ENCODE data around the gene DIP2B.
"Not testable (repeated sequence)": the region's sequence is repeated elsewhere in the genome, so short reads cannot be mapped to it uniquely, and the experiment has no call there.

Gene DIP2B

DNA sequence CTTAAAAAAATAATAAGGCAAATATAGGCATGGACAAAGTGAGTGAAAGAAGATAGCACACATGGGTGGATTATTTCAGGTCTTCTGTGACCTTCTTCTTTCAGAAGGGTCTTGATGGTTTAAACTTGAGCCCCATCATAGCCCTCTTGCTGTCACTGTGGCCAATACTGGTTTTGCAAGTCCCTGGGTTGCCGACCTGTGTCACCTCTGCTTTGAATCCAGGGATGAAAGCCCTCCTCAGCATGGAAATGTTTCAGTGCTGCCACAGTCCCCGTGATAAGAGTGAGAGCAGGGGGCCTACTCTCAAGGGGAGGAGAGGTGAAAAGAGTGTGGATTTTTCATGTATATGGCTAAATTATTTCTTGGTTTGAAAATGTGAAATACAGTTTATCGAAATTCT lies 228.9 kb downstream of the DIP2B start:
- no peak for DNase-seq (ENCODE audit: low spot score)

- peak; percentile 25 for DNase-seq (ENCODE audit: low spot score)
Measured at GRCh38 chr12:50734409-50735263, 229.9 kb downstream of the DIP2B start.

DNA sequence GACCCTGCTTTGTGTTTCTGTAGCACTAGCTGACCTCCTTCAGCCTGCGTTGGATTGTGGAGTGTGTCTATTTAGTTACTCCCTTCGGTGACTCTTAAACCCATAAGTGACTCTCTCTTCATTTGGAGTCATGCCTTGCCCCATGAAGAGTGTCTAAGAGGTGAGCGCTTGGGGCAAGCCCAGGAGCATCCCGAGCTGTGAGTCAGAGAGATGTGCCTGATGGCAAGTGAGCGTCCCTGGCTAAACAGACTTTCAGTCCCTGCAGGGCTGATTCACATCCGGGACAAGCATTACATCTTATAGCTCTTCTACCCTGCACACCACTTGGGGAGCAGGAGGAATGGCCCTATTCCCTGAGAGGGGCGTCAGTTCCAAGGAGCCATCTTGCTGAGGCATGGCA lies 234.8 kb downstream of the DIP2B start:
- no peak for DNase-seq (ENCODE audit: low spot score)

DNA sequence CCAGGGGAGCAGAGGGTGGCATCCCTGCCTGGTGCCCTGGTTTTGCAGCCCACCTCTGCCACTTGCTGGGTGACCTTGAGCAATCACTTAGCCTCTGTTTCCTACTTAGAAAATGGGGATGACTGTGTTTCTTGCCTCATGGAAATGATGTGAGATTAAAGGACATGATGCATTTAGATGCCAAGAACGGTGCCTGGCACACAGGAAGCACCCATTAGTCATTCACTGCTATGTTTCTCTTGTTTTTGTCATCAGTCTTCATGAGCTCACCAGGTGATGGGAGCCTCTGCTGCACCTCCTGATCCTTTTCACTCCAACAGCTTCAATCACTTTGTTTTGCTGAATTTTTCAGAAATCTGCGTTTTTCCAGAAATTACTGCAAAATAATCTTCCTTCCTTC lies 235.5 kb downstream of the DIP2B start:
- DNase-seq (ENCODE audit: low spot score): no peak

DNA sequence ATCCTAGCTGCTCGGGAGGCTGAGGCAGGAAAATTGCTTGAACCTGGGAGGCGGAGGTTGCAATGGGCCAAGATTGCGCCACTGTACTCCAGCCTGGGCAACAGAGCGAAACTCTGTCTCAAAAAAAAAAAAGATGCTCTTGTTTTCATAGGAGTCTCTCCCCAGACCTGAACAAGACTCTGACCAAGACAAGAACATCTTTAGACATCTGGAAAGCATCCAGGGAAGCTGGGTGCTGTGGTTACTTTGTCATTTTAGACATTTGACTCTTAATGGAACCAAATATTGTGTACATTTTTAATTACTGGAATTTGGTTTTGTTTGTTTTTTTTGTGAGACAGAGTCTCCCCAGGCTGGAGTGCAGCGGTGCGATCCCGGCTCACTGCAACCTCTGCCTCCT lies 238.0 kb downstream of the DIP2B start:
- no peak for DNase-seq (ENCODE audit: low spot score)

- no peak for DNase-seq (ENCODE audit: low spot score)
Measured at GRCh38 chr12:50745861-50746260, 241.1 kb downstream of the DIP2B start.

DNA sequence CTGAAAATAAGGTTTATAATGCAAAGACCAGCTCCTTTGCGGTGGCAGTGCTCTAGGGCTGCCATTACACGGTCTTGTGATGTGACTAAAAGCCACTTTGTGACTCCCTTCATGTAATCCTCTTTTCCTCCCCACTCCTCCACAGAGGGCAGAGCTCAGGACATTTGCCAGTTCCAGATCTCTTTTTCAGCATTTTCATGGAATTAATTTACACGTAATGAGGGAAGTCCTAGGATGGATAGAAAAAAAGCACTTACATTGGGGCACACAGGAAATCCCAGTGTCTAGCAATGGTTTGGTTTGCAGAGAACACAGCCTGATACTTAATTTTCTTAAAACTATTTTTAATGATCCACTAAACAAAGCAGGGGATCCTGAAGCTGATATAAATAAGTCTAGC lies 241.6 kb downstream of the DIP2B start:
- DNase-seq (ENCODE audit: low spot score): no peak

DNA sequence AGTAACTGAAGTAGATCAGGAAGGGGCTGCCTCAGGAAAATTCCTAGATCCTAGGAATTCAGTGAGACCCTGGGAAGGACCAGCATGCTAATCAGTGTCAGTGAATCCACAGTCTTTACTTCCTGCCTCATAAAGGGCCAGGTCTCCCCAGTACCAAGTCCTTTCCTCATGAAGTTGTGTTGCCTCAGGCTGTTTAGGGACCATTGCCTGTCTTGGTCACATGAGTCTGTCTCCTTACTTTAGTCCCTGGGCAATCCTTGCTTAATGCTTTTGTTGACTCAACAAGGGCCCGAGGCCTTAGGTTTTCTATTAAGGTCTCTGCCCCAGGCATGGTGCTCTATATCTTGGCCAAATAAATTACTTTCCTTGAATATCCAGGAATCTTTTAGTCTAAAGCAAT lies 243.0 kb downstream of the DIP2B start:
- no peak for DNase-seq (ENCODE audit: low spot score)

- DNase-seq (ENCODE audit: low spot score): no peak
Measured at GRCh38 chr12:50749459-50749882, 244.7 kb downstream of the DIP2B start.

GRCh38 chr12:50750366-50750765 lies 245.6 kb downstream of the DIP2B start:
- no peak for DNase-seq (ENCODE audit: low spot score)

DNA sequence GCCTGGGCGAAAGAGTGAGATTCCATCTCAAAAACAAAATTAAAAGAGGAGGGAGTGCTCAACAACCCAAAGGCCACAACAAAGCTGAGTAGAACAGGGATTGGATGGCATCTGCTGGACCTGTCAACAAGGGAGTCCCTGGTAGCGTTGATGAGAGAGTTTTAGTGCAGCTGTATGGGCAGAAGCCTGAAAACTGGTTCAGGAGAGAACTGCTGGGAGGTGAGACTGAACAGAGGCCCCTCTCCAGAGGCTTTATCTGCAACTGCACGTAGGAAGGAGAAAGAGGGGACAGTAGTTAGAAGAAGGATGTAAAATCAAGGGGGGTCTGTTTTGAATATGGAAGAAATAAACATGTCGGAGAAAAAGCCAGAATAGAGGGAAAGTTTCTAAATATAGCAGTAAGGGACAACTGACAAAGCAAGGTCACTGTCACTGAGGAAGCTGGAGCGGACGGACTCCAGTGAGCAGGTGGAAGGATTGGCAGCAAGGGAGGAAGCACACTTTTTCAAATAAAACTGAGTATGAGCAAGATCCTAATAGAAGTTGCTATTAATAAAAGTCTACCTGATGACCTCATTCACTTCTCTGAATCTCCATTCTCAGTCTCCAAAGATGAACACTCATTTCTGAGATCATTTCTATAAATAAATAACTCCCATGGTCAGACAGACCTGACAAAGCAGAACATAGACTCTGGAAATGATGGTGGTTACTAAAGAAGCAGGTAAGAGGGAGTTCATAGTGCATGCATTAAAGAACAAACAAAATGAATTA lies 247.3 kb downstream of the DIP2B start:
- no peak for DNase-seq (ENCODE audit: low spot score)

DNA sequence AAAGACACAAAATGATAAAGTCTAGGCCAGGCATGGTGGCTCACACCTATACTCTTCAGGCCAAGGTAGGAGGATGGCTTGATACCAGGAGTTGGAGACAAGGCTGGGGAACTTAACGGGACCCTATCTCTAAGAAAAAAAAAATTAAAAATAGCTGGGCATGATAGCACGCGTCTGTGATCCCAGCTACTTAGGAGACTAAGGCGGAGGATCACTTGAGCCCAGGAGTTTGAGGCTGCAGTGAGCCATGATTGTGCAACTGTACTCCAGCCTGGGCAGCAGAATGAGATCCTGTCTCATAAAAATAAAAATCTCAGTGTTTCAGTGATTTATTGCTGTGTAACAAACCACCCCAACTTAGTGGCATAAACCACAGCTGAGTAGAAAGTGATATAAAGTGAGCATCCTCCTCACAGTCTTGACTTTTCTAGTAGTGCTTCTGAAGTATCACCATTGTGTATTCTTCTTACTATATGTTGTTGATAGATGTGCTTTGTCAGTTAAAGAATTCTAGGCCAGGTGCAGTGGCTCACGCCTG lies 248.5 kb downstream of the DIP2B start:
- DNase-seq (ENCODE audit: low spot score): no peak

DNA sequence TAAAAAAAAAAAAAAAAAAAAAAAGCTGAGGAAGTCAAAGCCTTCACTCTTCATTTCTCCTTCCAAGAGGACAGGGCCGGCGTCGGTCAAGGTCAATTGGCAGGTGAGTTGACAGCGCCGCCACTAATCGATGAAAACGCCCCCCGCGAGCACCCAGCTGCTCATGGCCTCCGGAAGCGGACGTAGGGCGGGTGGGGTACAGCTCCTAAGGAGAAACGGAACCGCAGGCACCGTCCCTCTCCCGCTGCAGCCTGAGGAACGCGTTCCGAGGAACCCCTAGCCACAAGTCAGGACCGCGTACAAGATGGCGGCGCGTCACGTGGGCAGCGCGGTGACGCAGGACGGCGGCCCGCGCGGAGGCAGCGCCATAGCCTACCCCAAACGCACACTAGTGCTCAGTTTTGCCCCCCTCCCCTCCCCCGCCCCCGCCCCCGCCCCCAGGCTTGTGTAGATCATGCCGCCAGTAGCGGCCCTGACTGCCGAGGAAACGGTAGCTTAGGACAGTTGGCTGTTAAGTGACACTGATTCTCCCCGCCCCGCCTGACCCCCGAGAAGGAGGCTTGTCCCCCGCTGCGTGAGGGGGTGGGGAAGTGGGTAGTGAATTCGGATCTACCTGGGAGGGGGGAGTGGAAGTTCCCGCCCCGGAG lies 259.0 kb downstream of the DIP2B start, which contains the start of gene ATF1:
ATF1 (plus strand) TSS at position 463 of the 647 bp plus-strand sequence. CDS start 16,045 bp downstream, outside the sequence.
- DNase-seq (ENCODE audit: low spot score): peak; percentile 91

GRCh38 chr12:50764286-50765094 lies 259.7 kb downstream of the DIP2B start:
- peak; percentile 51 for DNase-seq (ENCODE audit: low spot score)

GRCh38 chr12:50765095-50765911 lies 260.5 kb downstream of the DIP2B start:
- DNase-seq (ENCODE audit: low spot score): peak; percentile 66

GRCh38 chr12:50768391-50768790 lies 263.6 kb downstream of the DIP2B start:
- DNase-seq (ENCODE audit: low spot score): no peak

- DNase-seq (ENCODE audit: low spot score): not testable (repeated sequence)
Measured at GRCh38 chr12:50768813-50769212, 264.0 kb downstream of the DIP2B start.

GRCh38 chr12:50771409-50771808 lies 266.6 kb downstream of the DIP2B start:
- DNase-seq (ENCODE audit: low spot score): no peak

GRCh38 chr12:50772470-50772869 lies 267.7 kb downstream of the DIP2B start:
- no peak for DNase-seq (ENCODE audit: low spot score)

DNA sequence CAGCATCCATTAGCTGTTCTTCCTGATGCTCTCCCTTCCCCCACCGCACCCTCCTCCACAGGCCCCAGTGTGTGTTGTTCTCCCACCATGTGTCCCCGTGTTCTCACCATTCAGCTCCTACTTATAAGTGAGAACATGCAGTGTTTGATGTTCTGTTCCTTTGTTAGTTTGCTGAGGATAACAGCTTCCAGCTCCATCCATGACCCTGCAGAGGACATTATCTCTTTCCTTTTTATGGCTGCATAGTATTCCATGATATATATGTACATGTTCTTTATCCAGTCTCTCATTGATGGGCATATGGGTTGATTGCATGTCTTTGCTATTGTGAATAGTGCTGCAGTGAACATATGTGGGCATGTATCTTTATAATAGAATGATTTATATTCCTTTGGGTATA lies 268.1 kb downstream of the DIP2B start:
- DNase-seq (ENCODE audit: low spot score): no peak

GRCh38 chr12:50775251-50775650 lies 270.5 kb downstream of the DIP2B start:
- no peak for DNase-seq (ENCODE audit: low spot score)
